DMS 273 treated with DMSO at 0.1 percent for 48 hours (cell line): ENCODE results near the gene LMO7.
"Not testable (repeated sequence)": the region's sequence is repeated elsewhere in the genome, so short reads cannot be mapped to it uniquely, and the experiment has no call there.

Experiments
- DNase-seq: peaks from one replicate; lab custom pipeline; 2025; lab: John Stamatoyannopoulos, UW

Gene LMO7

DNA sequence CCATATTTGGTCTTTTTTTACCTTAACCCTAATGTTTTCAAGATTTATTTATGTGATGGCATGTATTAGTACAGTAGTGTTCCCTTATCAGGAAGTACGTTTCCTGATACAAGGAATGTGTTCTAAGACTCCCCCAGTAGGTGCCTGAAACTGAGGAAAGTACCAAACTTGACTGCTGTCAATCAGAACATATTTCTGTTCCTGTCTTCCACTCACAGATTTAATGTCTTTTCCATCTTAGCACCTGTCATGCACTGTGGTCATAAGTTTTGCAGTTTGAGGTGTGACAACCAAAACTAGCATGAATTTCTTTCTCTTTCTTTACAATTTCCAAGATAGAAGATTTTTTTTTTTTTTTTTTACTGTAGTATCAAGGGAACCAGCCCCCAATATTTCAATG is 62.9 kb downstream of the LMO7 start:
- DNase-seq: no peak

DNA sequence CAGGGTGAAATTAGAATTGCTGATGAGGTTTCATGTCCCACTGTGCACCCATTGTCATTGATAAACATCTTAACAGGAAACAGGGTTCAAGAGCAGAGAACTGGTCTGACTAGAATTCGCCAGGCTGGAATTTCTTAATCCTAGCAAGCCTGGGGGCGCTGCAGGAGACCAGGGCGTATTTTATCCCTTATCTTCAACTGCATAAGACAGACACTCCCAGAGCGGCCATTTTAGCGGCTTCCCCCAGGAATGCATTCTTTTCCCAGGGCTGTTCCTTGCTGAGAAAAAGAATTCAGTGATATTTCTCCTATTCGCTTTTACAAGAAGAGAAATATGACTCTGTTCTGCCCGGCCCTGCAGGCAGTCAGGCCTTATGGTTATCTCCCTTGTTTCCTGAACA is 63.6 kb downstream of the LMO7 start:
- not testable (repeated sequence) for DNase-seq

DNA sequence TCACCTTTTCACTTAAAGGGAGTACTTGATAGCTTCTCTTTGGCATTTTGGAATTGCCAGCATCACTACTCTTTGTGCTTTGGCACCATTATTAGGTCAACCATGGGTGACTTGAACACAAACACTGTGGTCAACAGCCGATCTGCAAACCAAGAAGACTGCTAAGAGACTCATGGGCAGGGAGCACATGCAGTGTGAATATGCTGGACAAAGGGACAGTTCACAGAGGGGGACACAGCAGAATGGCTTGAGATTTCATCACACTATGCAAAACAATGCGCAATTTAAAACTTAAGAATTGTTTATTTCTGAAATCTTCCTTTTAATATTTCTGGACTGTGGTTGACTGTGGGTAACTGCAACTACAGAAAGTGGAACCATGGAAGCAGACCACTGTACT is 64.4 kb downstream of the LMO7 start:
- DNase-seq: no peak

DNA sequence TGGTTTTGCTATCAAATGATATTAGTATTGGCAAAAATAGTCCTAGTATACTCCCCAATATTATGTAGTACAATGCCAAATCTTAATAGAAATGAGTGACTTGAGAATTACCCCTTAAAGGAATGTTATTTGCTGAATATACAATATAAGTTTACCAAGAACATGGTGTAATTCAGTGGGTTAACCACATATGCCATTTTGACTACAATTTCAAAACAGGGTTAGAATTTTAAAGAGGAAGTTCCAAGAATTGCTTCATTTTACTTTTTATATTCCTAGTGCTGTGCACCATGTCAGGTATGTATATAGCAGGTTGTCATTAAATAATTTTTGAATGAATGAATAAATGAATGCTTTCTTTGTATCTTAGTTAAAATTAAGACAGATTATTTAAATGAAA is 66.3 kb downstream of the LMO7 start:
- DNase-seq: no peak

DNA sequence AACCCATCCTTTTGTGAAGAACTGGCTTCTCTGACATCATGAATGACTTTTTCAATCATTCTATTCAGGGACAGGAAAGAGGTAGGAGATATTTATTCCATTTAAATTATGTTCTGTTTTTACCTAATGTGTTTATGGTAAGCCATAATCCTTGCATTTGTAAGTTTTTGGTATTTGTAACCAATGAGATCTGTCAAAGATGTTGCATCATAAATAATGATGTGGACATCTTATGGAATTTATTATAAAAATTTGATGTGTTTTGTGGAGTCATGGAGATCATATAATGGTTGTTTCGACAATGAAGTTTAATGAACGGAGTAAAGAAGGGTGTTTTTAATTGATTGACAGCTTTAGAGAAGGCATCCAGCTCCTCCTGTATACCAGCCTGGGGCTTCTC is 67.6 kb downstream of the LMO7 start:
- DNase-seq: no peak

DNA sequence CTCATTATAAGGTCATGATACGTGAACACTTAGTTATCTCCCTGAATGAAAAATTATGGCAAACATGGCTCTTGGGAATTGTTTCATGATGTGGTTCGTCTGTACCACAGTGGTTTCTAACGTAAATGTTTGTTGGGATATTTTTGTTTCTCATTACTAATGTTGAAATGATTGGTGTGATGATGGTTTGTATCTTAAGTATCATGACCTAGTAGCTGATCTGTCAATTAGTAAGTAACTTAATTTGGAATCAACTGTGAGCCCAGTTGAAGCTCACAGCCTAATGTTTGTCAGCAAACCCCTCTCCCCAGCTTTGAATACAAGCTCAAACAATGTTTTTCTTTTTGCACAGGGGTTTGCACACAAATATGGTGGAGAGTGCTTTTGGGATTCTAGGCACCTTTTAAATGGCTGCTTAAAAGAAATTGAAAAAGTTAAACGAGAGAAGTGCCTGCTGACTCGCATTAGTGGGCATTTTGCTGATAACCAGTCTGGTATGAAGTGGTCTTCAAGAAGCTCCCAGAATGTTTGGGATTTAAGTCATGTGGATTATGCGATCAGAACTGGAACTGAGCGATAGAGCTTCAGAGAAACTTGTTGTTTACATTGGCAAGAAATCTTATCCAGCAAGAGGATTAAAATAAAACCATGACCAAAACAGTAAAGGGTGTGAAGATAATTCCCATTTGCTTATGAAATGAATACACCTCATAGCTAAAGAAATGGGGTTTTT is 68.2 kb downstream of the LMO7 start:
- no peak for DNase-seq

DNA sequence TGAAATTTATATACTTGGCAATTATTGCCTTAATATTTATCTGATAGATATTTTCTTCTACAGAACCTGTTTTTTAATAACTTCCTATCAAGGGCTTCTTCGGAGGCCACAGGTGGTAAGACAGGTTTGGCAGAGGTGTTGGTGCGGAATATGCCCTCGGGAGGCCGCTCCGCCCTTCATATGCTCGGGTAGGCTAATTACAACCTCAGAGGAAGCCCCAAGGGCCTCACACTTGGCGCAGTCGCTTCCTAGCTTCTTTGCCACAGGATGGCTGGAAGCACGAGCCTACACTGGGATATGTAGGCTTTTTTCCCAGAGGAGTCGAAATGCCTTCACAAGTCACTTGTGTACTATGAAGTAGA is 68.8 kb downstream of the LMO7 start:
- no peak for DNase-seq

DNA sequence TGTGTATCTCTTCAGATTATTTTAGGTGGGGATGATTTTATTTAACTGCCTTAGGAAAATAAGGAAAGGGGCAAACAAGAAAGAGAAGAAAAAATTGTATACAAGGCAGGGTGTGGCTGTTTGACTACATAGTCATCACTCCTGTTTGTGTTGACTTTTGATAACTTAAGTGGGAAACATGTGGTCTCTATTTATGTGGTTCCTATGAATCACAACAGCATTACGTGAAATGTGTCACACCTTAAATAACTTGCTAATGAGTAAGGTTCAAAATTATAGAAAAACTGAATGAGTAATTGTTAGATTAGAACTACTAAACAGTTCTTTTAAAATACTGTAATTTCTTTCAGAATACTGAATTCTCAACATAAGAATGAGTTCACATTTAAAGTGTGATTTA is 69.3 kb downstream of the LMO7 start:
- no peak for DNase-seq

DNA sequence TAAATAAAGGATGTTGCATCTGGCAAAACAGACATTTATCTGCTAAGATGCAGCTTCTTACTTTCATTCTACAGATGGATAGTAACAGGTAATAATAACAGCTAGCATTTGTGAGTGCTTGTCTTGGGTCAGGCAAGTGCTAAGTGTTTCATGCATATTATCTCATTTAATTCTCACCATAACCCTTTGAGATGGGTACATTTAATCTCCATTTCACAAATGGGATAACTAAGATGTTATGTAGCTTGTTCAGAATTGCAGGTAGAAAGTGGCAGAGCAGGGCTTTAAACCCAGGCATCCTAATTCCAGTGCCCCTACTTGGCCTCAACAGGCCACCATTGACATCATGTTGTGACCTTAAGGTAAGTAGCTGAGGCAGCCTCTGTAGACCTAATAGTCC is 69.8 kb downstream of the LMO7 start:
- no peak for DNase-seq

DNA sequence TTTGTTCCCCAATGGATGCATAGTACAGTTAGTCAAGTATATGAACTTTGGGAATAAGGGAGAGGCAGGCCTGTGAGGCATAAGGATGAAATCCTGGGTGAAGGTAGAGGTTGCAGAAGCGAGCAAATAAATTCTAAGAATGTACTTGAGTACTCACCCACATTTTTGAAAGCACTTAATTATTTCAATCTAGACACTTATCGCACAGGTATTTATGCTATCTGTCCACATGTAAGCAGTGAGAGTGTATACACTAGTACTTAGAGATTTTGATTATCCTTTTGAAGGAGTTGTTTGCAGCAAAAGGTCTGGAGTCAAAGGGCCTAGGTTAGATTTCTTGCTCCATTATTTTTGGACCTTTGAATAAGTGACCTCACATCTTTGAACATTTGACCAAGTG is 77.7 kb downstream of the LMO7 start:
- DNase-seq: no peak

DNA sequence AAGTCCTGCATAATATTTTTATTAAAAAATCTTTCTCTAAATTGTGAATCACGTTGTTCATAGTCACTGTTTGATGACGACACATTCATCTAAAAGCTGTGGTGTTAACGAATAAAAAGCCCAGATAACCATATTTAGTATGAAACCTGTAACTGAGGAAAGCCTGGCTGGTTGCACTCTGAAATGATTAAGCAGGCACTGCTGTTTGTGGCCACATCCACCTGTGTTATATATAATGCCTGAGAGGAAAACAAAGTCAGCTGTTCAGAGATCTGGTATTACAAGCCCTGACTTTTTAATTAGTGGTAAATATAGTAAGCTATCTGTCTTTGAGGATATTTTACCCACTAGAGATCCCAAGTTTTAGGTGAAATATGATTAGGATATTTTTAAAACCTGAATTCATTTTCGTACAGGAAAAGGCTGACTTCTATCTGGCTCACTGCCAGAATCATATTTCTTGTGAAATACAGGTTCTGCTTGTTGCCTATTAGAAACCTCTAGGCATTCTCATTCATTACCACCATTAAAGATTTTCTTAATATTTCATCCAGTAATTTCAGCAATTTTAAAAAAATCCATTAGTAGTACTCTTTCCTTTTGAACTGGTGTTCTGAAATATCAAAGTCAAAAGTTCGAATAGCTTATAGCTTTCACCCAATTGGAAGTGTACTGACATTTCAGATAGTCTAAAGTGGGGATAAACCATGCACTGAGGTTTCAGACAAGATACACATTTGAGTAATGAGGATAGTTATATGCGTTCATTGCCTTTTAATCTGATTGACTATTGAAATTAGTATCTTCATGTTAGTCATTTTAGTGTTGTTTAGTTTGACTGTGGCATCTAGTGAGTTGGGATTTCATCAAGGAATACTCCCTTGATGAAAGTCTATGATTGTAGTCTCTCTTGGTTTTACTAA is 79.7 kb downstream of the LMO7 start:
- DNase-seq: no peak

DNA sequence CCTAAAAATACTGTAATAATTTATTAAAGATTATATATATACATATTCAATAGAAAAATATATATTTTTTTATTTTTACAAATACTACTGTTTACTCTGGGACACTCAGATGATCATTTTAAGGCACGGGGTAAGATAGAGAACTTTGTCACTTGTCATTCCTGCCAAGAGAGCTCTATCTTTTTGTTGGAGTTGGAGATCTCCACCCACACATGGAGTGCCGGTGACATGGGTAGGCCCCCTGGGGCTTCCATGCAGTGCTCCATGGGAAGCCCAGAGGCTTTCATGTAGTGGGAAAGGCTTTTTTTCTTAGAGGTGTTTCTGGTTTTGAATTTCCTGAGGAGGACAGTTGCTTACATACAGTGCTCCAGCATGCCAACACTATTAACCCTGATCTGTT is 81.4 kb downstream of the LMO7 start:
- DNase-seq: no peak

DNA sequence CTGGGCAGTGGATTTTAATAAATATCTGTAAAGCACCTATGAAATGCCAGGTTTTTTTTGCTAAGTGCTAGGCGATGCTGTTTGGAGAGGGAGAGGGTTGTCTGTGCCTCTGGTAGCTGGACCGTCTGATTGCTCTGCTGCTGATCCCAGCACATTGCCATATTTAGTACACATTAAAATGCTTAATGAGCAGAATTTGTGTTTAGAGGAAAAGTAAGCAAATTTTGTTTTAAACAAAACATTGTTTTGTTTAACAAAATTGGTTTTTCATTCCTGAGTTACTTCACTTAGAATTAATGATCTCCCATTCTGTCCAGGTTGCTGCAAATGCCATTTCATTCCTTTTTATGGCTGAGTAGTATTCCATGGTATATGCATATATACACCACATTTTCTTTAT is 85.2 kb downstream of the LMO7 start:
- DNase-seq: no peak

DNA sequence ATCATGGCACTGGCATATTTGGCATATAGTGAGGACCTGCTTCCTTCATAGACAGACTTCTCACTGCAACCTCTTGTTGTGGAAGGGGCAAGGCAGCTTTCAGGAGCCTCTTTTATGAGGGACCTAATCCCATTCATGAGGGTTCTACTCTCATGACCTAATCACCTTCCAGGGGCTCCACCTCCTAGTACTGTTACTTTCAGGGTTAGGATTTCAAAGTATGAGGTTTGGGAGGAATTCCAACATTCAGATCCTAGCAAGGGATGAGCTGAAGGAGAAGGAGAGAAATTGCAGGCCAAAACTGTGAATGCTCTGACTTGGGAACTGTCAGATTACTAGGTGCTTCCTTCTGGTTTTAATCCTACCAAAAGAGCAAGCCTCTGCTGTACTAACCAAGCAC is 87.8 kb downstream of the LMO7 start:
- no peak for DNase-seq

DNA sequence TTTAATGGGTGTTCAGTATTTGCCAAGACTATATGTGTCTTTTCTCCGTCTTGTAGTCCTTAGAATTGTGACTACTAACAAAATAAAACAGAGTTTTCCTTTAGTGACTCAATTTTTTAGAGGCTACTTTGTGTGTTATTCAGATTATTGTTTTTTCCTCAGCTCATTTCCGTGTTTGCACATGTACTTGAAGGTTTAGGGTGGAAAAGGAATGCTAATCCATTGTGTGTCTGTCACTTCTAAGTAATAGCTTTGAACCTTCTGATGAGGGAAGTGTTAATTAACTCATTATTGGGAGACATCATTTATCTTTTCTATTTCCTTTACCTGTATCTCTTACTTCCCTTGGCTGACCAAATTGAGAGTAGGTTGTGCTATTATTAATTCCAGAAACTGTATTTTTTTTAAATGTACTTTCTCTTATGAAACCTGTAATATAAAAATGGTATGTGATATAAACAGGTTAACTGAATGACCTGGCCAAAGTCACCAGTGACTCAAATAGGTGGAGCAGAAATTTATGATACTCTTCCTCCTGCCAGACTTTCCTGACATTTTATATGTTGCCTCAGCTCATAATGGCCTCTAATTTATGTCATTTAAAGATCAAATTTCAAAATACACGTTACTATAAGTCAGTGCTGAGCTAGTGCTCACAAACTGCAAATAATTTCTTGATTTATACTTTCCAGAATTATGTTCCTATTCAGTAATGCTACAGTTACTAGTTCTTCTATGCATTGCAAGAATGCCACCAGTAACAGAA is 88.8 kb downstream of the LMO7 start:
- no peak for DNase-seq

DNA sequence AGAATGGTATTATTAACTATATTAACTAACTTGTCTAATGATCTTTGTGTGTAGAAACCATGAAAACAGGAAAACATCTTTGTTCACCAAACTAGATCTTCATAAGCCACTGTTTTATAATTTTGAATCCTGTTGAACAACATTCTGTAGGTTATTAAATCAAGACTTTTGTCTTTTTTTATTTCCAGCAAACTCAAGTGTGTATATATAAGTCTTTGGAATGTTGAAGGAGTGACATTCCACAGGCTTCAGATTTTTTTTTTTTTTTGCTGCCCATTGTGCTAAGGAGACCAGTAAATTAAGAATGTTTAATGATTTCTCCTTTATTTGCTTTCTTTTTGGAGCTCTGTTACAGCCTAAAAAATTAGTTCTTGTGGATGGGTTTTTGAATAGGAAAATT is 89.6 kb downstream of the LMO7 start:
- no peak for DNase-seq

DNA sequence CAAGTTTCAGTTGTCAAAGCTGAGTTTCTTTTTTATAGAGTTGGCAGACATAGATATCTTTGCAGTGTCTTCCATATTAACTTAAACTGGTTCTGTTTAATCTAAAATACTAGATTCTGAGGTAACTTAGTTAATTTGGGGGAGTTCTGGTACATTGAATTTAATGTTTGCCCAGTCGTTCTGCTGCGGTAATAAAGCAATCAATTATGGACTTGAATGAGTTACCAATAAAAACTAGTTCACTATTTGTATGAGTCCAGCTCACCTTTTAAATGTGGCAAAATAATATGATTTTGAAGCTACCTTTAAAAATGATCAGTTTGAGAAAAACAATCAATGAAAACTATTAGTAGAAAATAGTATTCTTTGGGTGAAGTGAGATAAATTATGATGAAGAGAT is 90.2 kb downstream of the LMO7 start:
- no peak for DNase-seq

DNA sequence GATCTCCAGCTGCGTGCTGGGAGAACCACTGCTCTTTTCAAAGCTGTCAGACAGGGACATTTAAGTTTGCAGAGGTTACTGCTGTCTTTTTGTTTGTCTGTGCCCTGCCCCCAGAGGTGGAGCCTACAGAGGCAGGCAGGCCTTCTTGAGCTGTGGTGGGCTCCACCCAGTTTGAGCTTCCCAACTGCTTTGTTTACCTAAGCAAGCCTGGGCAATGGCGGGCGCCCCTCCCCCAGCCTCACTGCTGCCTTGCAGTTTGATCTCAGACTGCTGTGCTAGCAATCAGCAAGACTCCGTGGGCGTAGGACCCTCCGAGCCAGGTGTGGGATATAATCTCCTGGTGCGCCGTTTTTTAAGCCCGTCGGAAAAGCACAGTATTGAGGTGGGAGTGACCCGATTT is 97.0 kb downstream of the LMO7 start:
- not testable (repeated sequence) for DNase-seq

DNA sequence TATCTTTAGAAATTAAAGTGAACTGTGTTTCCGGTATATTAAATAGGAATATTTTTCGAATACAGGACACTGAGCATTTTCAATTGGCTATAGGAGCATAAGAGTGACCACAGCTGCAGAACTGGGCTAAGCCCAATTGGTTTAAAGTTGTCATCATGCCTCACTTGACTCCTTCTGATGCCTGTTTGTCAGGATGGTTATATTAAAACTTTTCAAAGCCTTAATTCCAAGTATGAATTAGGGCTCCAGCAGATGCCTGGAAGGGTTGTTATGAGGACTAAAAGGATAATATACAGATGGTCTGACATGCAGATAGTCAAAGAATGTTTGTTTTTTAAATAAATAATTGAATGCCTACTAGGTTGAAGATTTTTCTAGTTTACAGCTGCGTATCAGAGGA is 100.0 kb downstream of the LMO7 start:
- no peak for DNase-seq

DNA sequence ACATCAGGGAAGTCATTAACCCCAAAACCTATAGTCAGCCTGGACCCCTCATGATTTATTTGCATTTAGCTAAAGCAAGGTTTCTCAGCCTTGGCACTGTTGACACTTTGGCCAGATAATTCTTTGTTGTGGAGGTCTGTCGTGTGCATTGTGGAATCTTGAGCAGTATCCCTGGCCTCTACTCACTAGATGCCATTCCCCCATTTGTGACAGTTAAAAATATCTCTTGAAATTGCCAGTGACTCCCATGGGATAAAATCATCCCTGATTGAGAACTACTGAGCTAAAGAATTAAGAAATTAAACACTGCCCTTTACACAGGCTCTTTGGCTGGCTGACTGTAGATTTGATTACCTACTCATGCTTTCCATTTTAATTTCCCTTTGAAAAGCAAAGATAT is 102.7 kb downstream of the LMO7 start:
- no peak for DNase-seq

DNA sequence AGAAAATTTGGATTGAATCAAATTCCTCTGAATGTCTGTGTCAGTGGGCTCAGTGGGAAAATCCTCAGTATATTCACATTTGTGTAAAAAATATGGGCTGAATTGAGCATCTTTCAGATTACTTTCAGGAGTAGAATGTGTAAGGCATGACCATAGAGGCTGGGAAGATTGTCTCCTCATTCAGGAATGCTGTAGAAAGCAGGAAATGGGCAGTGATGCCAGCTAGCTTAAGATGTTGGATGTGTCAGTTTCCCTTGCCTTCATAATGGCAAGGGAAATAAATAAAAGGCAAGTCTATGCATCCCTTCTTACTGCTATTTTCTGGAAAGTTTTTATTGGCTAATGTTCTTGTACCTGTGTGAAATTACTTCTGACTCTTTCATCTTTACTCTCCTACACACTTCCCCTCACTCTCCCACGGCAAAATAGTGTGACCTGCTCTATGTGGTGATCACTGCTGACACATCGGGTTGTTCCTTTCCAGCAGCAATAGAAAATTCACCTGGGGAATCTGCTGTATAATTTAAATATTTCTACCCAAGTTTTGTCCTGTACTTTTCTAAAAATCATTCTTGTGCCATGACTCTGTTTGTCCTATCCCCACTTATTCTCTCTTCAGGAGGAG is 103.2 kb downstream of the LMO7 start:
- no peak for DNase-seq

DNA sequence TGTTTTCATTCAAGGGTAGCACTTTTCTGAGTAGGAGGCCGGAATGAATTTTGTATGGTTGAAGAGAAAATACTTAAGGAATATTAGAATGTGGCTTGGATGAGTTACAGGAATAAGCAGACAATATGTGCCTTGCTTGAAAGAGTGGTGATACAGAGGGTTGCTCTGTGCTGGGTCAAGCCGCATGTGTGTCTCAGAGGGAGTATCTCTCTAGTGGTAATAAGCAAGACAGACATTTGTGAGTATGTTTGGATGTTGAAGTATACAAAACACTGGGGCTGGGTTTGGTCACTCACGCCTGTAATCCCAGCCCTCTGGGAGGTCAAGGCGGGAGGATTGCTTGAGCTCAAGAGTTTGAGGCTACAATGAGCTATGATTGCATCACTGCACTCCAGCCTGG is 103.9 kb downstream of the LMO7 start:
- DNase-seq: no peak
